Epithelial cell of esophagus (primary cell): Measurements from ENCODE around the gene SCN3B.

Source experiments
- DNase-seq: peaks from one replicate; pipeline ENCODE4 v3.0.0; 2010; ENCODE audit warnings: low read depth
- H3K4me3 ChIP-seq: 2 replicates; pipeline ENCODE4 v1.5.1; 2011; ENCODE audit warnings: mild to moderate bottlenecking, low read length, control low read depth
- TF ChIP-seq, protein P1 (sequence below): IDR thresholded peaks from 2 replicates; pipeline ENCODE4 v1.5.1; 2011; ENCODE audit warnings: low read depth, mild to moderate bottlenecking, low read length, control low read depth, inconsistent platforms; ENCODE audit not compliant: insufficient read depth; ENCODE audit errors: missing control alignments

SCN3B gene

DNA sequence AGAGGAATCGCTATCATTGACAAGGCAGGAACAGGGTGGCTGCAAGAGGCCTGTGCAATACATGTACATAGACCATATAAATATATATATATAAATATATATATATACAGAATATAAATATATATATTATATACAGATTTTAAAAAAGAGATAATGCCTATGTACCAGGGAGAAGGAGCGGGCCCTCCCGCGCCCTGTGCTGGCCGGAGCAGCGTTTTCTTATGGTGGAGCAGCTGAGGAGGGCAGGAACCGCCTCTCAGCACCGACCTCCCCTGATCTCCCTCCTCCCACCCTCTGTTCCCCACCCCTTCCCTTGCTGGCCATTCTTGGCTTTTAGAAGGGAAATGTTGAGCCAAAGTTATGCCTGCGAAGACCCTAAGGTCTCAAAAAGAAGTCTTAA is 31.8 kb downstream of the SCN3B start:
- H3K4me3 ChIP-seq: no peak overlapping the region
- TF ChIP-seq, protein P1, sequence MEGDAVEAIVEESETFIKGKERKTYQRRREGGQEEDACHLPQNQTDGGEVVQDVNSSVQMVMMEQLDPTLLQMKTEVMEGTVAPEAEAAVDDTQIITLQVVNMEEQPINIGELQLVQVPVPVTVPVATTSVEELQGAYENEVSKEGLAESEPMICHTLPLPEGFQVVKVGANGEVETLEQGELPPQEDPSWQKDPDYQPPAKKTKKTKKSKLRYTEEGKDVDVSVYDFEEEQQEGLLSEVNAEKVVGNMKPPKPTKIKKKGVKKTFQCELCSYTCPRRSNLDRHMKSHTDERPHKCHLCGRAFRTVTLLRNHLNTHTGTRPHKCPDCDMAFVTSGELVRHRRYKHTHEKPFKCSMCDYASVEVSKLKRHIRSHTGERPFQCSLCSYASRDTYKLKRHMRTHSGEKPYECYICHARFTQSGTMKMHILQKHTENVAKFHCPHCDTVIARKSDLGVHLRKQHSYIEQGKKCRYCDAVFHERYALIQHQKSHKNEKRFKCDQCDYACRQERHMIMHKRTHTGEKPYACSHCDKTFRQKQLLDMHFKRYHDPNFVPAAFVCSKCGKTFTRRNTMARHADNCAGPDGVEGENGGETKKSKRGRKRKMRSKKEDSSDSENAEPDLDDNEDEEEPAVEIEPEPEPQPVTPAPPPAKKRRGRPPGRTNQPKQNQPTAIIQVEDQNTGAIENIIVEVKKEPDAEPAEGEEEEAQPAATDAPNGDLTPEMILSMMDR: no peak
- DNase-seq: no peak

DNA sequence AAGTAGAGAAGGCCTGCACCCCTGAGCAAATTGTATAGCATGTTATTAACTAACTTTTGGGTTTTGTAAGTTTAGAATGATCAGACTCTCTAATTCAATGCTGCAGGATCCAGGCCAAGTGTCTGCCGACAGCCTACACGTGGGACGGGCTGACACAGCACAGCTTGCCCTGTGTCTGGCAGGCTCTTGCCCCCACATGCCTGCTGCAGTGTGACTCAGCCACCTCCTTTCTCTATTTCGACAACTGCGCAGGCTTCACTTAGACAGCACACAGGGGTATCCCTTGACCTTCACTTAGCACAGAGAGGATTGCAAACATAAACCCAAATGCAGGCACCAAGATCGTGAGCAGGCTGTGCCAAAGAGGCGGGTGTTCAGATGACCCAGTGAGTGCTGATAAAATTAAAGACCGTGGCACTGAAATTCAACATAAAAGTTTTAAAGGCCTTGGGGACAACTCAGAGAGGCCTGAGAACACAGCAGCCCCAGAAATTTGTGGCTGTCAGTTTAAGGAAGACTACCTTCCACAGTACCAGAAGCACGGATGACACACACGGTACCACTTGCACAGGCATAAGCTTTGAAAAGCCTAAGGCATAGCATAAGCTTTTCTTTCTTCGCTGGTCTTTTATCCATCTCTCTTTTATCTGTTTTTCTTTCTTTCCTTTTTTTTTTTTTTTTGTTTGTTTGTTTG is 37.8 kb downstream of the SCN3B start:
- H3K4me3 ChIP-seq: no peak overlapping the region
- TF ChIP-seq, protein P1: no peak
- peak; percentile 93 for DNase-seq

DNA sequence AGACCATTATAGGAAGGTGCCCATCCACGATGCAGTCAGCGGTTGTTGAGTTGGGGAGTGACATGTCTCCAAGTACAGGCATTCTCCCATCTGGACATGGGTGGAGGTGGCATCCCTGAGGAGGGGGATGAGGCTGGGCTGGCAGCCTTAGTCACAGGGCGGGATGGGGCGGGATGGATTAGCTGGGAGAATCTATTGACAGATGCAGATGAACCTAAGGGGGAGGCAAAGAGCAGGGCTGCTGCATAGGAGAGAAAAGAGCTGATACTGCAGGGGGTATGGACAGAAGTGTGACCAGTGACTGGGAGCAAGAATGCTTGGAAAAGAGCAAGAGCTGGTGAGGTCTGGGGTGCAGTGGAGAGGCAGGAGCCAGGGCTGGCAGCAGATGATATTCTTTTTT is 42.7 kb downstream of the SCN3B start:
- H3K4me3 ChIP-seq: no peak overlapping the region
- TF ChIP-seq, protein P1: no peak
- no peak for DNase-seq

DNA sequence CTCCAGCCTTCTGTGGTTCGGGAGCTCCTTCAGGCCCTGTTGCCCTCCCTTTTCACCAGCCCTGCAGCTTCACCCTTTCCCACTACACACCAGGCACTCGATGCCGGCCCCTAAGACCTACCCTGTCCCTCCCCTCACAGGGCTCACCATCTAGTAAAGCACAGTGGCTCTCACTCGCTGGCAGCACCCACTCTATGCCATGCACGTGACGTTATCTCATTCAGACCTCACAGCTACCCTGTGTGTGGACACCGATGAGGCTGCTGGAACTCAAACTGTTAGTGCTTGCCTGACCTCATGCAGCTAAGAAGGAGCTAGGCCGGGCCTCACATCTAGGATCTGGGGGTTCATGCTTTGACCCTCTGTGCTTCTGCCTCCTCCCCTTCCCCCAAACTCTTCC is 45.5 kb downstream of the SCN3B start:
- no peak overlapping the region for H3K4me3 ChIP-seq
- DNase-seq: no peak
- TF ChIP-seq, protein P1: no peak

DNA sequence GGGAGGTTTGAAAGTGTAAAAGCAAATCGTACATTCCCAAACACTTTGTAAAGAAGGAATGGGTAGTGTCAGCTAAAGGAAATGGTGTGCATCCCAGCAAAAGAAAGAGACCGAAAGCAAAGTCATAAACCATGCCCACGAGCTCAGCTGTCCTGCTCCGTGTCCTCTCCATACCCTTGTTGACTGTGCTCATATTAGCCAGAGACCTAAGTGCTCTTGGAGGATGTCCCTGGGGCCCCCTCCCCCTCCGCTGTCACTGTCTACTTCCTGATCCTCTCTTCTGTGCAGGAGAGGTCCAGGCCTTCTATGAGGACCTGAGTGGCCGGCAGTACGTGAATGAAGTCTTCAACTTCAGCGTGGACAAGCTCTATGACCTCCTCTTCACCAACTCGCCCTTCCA is 46.1 kb downstream of the SCN3B start:
- DNase-seq: no peak
- no peak overlapping the region for H3K4me3 ChIP-seq
- TF ChIP-seq, protein P1: no peak

DNA sequence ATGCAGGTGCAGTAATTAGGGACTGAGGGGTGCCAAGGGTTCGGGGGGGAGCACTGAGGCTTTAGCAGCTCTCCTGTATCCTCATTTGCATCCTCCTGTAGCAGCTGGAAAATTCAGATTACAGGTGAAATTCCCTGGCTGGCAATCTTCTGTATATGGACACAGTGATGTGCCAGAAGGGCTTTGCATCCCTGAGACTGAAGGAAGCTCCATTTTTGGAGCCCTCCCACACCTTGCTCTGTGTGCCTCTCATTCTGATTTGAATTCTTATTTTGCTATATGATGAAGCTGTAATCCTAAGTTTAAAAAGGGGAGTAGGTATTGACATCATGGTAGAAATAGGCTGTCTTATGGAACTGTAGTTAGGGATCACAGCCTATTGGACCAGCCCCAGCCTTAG is 46.6 kb downstream of the SCN3B start:
- TF ChIP-seq, protein P1: no peak
- DNase-seq: no peak

DNA sequence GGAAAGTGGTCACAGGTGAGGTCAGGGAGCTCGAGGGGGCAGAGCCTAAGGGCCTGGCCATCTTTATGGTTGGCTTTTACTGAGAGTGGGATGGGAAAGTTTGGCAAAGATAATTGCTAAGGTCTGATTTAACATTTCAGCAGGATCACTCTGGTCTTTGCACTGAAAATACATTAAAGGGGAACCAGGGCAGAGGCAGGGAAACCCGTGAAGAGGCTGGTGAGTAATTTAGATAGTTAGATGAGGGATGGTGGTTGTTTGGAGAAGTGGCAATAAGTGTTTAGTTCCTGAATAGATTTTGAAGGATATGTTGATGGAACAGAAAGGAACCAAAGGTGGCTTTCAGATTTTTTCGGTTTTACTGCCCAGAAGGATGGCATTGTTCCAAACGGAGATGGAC is 50.8 kb downstream of the SCN3B start:
- no peak for DNase-seq
- TF ChIP-seq, protein P1: no peak
- no peak overlapping the region for H3K4me3 ChIP-seq

More for the DNA sequence above, 46.6 kb downstream of the SCN3B start:
- H3K4me3 ChIP-seq: no peak overlapping the region
